MM.1S (cell line): ENCODE data around the gene MEX3C.

ENCODE experiments used
- CTCF ChIP-seq: fragments of 300-600 bp; sonication (generic); IDR thresholded peaks from 2 replicates; pipeline ENCODE4 v1.5.1; 2016; ENCODE audit warnings: antibody characterized with exemption, low read length, mixed read lengths
- EZH2 ChIP-seq: fragments of 300-600 bp; sonication (generic); optimal IDR thresholded peaks from 2 replicates; pipeline ENCODE3; 2017; ENCODE audit warnings: low read depth, mild to moderate bottlenecking, antibody characterized with exemption, low read length, mixed read lengths
- EZH2phosphoT487 ChIP-seq: fragments of 300-600 bp; sonication (generic); IDR thresholded peaks from 2 replicates; pipeline ENCODE4 v1.6.1; 2018; ENCODE audit warnings: antibody characterized with exemption, low read length

- no peak for TF ChIP-seq EZH2
- peak; percentile 10; the same call in 1 of the 2 replicates for TF ChIP-seq CTCF
- no peak for TF ChIP-seq EZH2phosphoT487
Observed at GRCh38 chr18:51168026-51168742, 29.3 kb downstream of the MEX3C start.
